Subcutaneous adipose tissue (tissue), 4 donors: ENCODE data around the gene ANK2. TPM values are rescaled to one million over a fixed set of nuclear protein-coding genes. Genes with fewer than 3 reads are reported as not detected.

Experiments
- CTCF ChIP-seq: fragments of 450-650 bp; IDR thresholded peaks from one replicate; pipeline ENCODE4 v1.5.1; 2016; ENCODE audit warnings: low read depth, mild to moderate bottlenecking, control low read depth, antibody characterized with exemption, moderate library complexity
- total RNA-seq, 4 donors: library from RNA; depleted of rRNA; stranded (reverse); fragments of >200 nt; gene quantifications; one replicate each; pipeline ENCODE4 v1.1.0, GENCODE V29; 2016

Gene ANK2
- total RNA-seq, 4 donors from 2014 or later: 49.4 to 119 (median 72.9) TPM

- TF ChIP-seq CTCF: no peak
Observed at GRCh38 chr4:113088050-113088449, 38.6 kb downstream of the ANK2 start.

GRCh38 chr4:113090954-113091353 lies 41.5 kb downstream of the ANK2 start:
- no peak for TF ChIP-seq CTCF

- TF ChIP-seq CTCF: no peak
Observed at GRCh38 chr4:113094331-113094730, 44.9 kb downstream of the ANK2 start.

GRCh38 chr4:113094802-113095201 lies 45.3 kb downstream of the ANK2 start:
- no peak for TF ChIP-seq CTCF

GRCh38 chr4:113101669-113102068 lies 52.2 kb downstream of the ANK2 start:
- TF ChIP-seq CTCF: no peak

GRCh38 chr4:113103556-113103955 lies 54.1 kb downstream of the ANK2 start:
- TF ChIP-seq CTCF: no peak

GRCh38 chr4:113106108-113106507 lies 56.7 kb downstream of the ANK2 start:
- TF ChIP-seq CTCF: no peak
